Stimulated activated CD8-positive, alpha-beta memory T cell treated with anti-CD3 and anti-CD28 coated beads, Interleukin-2, amount 100 ng/mL, for 48 hours (primary cell): ENCODE data around the gene AIF1L.
"Not testable (repeated sequence)": the region's sequence is repeated elsewhere in the genome, so short reads cannot be mapped to it uniquely, and the experiment has no call there.

ENCODE experiments used
- DNase-seq, 2 donors: peaks; one replicate each; pipeline ENCODE4 v3.0.0-alpha.2; 2020; ENCODE audit warnings: low read depth in 2 of 2

AIF1L gene

GRCh38 chr9:131098391-131099101 is 2.2 kb downstream of the AIF1L start:
- DNase-seq = no peak

- no peak for DNase-seq
Observed at GRCh38 chr9:131099102-131099606, 2.8 kb downstream of the AIF1L start.

DNA sequence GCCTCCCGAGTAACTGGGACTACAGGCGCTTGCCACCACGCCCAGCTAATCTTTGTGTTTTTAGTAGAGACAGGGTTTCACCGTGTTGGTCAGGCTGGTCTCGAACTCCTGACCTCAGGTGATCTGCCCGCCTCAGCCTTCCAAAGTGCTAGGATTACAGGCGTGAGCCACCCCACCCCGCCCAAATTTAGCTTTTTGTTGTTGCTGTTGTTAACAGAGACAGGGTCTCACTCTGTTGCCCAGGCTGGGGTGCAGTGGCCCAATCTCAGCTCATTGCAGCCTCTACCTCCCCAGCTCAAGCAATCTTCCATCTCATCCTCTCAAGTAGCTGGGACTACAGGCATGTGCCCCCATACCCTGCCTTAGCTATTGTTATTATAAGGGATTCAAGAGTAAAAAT is 3.5 kb downstream of the AIF1L start:
- DNase-seq = not testable (repeated sequence)

DNA sequence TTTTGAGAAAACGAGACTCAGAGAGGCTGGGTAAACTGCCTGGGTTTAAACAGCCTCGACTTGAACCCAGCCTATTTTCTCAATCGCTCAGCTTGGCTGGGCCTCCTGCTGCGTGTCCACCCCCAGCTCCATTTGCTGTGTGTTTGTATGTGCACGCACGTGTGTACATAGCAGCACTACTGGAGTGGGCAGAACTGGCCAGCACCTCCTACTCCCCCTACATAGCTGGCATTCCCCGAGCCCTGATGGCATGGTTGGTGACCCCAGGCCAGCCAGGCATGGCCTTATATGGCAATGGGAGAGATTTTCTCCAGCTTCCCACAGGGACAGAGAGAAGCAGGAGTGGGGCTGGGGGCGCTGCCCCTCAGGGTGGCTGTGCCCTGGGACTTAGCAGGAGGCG is 4.1 kb downstream of the AIF1L start:
- DNase-seq = no peak

DNA sequence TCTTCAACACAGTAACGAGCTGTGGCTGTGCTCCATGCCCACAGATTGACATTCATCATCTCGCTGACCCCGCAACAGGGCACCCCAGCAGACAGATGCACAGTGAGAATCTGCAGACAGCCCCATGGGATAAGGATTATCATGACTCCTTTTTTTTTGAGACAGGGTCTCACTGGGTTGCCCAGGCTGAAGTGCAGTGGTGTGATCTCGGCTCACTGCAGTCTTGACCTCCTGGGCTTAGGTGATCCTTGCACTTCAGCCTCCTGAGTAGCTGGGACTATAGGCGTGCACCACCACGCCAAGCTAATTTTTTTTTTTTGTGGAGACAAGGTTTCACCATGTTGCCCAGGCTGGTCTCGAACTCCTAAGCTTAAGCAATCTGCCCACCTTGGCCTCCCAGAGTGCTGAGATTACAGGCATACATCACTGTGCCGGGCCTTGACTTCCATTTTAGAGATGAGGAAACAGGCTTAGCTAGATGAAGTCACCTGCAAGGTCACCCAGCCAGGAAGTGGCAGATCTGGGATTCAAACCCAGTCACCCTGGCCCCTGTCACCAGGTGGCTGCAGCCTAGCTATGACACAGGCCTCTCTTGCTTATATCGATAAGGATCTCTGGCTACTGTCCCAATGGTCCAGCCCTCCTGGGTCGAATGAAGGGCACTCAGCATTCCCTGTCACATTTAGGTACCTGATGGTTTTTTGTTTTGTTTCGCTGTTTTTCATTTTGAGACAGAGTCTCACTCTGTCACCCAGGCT is 5.1 kb downstream of the AIF1L start:
- DNase-seq = no peak

GRCh38 chr9:131103024-131103423 is 6.7 kb downstream of the AIF1L start:
- no peak for DNase-seq

GRCh38 chr9:131103535-131103934 is 7.2 kb downstream of the AIF1L start:
- no peak for DNase-seq

DNA sequence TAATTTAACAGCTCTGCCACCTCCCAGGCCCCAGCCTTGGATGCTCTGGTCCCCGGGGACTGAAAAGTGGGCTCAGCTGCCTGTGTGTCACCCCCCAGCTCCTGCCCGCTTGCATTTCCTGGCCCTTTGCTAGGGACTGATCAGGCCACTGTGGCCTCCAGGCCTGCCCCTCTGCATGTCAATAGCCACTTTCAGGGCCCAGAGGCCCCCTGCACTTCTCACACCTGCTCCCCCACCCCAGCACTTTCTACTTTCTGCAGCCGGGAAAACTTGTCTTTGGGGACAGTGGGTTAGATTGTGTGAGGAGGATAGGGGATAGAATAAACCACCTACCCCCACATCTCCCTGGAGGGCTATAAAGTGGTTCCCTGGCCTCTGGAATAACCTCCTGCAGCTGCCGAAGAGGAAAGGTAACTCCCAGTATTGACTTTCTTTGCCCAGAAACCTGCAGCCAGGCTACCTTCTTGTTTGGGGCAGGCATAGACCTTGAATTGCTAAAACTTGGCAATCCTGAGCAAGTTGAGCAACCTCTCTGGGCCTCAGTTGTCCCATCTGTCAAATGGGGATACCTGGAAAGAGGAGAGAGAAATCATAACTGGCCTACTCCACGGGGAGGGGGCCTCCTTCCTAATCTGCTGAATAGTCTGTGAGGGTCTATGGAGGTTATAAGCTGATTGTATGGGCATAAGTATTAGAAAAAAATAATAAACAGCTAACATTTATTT is 7.8 kb downstream of the AIF1L start:
- no peak for DNase-seq

DNA sequence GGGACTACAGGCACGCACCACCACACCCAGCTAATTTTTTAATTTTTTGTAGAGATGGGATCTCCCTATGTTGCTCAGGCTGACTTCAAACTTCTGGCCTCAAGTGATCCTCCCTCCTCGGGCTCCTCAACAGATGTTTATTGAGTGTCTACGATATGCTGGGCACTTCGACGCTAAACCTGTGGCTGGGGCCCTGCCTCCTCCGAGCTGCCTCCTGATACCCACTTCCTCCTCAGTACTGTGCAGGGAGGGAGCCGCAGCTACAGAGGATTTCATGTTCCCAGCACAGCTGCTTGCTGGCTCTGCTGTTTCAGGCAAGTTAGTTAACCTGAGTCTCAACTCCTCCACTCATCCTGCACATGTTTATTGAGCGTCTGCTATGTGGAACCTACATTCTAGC is 9.6 kb downstream of the AIF1L start:
- DNase-seq = no peak

GRCh38 chr9:131107760-131108159 is 11.4 kb downstream of the AIF1L start:
- no peak for DNase-seq

DNA sequence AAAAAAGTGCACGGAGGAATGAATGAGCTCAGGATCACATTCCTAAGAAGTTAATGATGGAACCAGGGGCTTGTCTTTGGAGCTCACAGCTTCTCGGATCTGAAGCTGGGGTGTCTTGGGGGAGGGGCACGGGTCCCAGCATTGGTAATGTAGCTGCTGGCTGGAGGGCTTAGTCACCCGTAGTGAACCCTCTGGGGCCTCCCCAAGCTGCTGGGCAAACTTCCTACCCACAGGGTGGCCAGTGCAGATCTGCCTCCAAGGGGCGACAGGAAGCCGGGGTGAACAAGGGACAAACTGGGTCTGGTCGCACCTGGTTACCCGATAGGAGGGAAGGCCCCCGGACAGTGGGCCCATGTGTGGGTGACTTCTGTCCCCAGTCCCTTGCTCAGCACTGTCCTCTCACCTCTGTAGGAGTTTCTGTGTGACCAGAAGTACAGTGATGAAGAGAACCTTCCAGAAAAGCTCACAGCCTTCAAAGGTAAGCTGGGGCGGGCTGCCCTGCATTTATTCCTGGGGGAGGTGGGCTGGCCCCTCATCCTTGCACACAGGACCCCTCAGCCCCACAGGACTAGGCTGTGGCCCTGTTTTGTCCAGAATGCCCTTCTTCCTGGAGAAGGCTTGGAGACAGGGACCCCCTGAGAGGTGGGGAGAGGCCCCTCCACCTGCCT is 15.0 kb downstream of the AIF1L start:
- no peak for DNase-seq

DNA sequence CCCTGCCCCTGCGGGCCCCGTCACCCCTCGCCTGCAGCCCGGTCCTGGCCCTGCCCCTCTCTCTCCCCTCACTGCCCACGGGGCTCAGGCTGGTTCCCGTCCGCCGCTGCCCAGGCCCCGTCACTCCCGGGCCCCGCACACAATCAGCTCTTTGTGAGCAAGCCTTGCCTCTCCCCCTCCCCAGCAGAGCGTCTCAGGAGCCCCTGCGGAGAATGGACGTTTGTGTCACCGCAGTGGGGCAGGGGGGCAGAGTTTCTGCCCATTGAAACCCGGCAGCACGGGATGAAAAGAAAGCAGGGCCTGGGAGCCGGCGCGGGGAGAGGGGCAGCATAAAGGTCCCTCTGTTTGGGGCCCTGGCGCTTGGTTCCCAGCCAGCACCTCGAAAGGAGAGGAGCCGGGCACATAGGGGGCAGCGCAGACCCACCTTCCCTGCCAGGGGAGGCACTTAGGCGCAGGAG is 15.6 kb downstream of the AIF1L start:
- no peak for DNase-seq

GRCh38 chr9:131112374-131113154 is 16.2 kb downstream of the AIF1L start:
- no peak for DNase-seq

GRCh38 chr9:131113655-131114054 is 17.3 kb downstream of the AIF1L start:
- DNase-seq = no peak

DNA sequence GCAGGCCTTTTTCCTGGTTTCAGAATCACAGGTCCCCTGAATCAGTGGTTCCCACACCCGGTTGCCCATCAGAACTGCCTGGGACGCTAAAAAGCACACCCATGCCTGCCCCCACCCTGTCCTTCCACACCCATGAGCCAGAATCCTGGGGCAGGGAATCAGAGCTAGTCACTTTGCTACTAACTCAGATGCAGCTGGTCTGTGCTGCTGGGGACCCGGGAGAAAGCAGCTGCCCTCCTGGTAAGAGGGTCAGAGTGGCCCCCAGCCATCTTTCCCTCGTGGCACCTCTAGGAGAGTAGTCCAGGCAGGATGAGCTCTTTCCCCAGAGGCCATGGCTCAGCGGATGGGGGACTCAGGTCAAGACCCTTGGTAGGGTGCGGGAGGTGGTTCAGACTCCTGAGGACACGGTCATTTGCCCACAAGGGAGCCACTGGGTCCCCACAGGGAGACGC is 17.8 kb downstream of the AIF1L start:
- DNase-seq = no peak

DNA sequence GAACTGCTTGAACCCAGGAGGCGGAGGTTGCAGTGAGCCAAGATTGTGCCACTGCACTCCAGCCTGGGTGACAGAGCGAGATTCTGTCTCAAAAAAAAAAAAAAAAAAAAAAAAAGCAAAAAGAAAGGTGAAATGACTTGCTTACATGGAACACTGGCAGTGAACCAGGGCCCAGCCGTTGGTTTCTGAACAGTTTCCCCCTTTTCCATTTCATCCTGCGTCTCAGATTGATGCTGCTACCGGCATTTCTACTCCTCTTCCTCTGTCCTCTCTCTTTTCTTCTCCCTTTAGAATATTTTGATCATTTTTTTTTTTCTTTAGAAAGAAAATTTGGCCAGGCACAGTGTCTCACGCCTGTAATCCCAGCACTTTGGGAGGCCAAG is 19.0 kb downstream of the AIF1L start:
- DNase-seq = not testable (repeated sequence)

- DNase-seq = no peak
Observed at GRCh38 chr9:131116281-131117120, 20.2 kb downstream of the AIF1L start.

DNA sequence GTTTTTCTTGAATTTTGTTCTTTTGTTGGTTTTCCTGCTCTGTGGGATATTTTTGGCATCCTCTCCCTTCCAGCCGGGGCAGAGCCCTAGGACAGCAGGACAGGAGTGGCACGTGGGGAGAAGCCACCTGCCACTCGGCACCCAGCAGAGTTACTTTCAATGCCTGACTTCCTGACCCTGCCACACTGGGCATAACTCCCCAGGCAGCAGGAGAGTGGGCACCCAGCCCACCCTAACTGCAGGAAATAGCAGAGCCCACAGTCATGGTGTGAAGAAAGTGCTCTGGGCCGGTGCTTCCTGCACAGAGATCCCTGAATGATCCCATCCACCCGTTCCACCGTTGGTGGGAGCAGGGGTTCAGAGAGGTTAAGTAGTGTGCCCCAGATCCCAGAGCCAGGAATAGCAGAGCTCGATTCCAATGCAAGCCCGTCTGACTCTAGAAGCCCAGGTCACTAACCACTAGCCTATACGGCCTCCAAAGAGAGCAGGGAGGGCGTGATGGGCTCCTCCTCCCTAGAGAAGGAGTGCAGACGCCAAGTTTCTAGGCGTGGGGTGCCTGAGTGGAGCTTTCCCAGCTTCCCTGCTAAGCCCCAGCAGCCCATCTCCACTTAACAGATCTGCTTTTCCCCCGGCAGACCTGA is 20.9 kb downstream of the AIF1L start:
- no peak for DNase-seq

DNA sequence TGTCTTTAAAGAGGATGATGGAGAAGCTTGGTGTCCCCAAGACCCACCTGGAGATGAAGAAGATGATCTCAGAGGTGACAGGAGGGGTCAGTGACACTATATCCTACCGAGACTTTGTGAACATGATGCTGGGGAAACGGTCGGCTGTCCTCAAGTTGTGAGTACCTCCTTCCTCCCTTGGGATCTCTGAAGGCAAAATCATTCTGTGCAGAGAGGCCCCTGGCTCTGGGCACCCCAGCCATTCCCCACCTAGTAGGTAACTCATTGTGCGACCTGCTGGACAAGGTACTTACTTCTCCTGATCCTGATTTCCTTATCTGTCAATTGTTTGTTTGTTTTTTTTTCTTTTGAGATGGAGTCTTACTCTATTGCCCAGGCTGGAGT is 21.4 kb downstream of the AIF1L start:
- no peak for DNase-seq

DNA sequence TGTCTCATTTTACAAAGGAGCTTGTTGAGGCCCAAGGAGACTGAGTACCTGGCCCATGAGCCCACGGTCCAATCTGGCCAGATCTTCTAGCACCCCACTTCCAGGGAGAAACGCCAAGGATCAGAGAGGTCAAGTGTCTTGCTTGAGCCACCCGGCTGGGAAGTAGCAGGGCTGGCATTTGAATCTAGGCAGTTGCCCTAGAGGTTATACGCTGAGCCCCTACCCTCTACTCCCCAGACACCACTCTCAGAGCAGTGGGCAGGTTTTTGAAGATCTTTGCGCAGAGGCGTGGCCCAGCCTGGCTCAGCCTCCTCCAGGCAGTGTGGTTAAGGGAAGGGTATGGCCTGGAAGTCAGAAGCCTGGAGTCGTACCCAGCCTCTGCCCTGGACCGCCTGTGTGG is 23.3 kb downstream of the AIF1L start:
- no peak for DNase-seq
